Renal cortex interstitium (tissue), 11 donors: ENCODE data around the gene LHX1. TPM values are rescaled to one million over a fixed set of nuclear protein-coding genes. Genes with fewer than 3 reads are reported as not detected.

Source experiments
- DNase-seq, 11 donors: peaks; one replicate each; pipeline ENCODE4 v3.0.0-alpha.2; 2013; ENCODE audit warnings: low read depth in 9 of 11, low spot score in 4 of 11; ENCODE audit errors: extremely low read depth in 1 of 11
- polyA plus RNA-seq, 3 donors: library from polyadenylated mRNA; unstranded; fragments of 120-200 nt; gene quantifications; one replicate each; pipeline ENCODE4 v1.2.1, GENCODE V29; 2013; ENCODE audit not compliant: insufficient read length in 3 of 3

The LHX1 gene
- polyA plus RNA-seq, 3 donors, result 79.9 to 116 (median 105) TPM

- DNase-seq, result no peak
These were observed 3.1 kb upstream of the LHX1 start for GRCh38 chr17:36934144-36934691.

GRCh38 chr17:36934692-36935630 is 2.3 kb upstream of the LHX1 start:
- DNase-seq, result no peak

DNA sequence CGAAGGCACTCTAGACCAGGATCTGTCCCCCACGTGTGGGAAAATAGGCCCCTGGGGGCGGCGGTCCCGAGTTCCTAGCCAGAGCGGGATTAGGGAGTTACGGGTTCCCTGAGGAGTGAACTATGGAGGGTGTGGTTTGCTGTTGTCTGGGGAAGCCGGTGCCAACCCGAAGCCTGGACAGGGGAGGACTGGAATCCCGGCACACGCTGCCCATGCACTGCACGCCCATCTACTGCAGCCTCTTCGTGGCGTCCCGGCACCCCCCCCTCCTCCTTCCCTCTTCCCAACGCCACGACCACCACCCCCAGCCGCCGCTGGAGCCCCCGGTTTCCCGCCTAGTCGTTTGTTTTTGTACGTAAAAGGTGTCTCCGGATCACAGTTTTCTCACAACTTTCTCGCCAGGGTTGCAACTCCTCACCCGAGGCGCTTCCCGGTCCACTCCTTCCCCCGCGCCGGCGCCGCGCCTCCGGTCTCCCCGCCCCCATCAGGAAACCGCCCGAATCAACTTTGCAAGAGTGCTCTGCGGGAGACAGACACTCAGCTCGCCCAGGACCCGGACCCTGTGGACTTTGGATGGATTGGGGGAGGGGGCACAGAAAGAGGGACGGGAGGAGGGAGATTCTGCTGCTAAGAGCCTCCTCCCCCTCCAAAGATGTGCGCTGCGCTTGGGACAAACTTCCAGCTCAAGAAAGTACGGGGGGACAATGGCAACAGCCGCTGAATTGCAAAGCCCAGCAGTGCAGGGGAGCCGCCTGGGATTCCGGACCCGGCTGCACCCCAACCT is 1.4 kb upstream of the LHX1 start:
- no peak for DNase-seq

DNA sequence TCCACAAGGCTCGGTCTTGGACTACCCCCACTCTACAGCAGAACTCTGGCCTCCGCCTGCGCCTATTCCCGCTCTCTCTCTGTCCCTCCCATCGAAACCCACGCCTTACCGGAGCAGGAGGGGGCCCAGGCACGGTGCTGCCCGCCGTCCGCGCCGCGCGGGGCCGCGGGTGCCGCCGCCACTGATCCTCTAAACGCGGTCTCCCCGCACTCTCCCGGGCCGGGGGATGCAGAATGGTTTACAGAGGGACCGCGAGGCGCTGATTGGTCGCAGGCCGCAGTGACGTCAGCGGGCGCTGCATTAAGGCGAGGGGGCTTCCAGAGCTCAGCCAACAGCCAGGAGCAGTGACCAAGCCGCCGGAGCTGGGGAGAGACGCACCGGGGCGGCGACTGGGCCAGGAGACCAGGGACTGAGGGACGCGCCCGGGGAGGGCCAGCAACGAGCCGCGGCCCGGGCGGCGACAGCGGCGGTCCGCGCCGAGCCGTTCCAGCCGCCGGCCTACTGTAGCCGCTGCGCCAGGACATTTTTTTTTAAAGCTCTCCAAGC is 747 bp upstream of the LHX1 start:
- DNase-seq, result peak in 3 of 11 donors; percentile 68 to 84 (median 80)

DNA sequence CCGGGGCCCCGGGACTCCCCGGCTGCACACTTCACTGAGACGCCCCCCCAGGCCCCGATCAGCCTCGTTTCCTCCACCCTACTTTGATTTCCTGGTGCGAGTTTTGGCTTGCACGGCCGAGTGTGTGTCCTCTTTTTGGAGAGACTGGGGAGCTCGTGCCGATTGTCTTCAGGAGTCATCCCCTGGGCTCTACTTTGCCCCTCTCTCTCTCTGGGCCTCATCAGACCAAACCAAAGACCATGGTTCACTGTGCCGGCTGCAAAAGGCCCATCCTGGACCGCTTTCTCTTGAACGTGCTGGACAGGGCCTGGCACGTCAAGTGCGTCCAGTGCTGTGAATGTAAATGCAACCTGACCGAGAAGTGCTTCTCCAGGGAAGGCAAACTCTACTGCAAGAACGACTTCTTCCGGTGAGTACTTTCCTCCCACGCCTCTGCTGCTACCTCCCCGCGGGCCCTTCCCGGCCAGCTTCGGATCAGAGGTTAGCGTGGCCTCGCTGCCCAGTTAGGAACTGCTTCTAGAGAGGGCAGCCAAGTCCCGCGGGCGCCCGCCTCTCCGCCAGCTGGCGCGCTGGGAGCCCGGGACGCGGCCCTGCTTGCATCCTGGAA is 787 bp downstream of the LHX1 start:
- no peak for DNase-seq

GRCh38 chr17:36938566-36939051 is 1.3 kb downstream of the LHX1 start:
- no peak for DNase-seq

DNA sequence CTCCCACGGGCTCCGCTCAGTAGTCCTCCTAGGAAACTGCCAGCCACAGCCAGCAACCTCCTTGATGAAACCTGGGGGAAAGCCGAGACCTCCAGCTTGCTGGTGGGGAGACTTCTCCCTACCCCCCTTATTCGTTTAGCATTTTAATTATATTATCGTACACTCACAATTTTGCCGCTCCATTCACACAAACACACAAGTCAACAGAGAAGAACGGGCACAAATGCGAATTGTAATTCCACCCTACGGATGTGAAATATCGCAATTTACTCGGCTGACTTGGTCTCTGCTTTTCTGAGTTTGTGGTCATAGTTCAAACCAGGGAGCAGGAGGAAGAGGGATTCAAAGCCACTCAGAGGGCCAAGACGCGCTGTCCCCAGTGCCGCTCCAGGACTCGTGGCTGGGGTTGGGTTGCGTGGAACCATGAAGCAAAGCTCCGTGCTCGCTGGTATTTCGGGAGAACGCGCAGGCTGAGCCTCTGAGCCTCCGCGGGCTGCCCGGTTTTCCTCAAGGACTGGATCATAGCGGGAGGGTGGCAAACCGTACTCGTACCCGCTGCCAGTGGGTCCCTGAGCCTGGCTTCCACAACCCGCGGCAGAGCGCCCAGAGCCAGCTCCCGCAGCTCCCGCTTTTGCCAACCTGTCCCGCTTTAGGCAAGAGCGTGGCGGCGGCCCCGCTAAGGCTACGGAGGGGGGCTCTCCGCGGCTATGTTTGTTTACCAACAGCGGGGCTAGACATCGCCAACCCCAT is 2.0 kb downstream of the LHX1 start:
- no peak for DNase-seq

GRCh38 chr17:36939802-36940312 is 2.6 kb downstream of the LHX1 start:
- DNase-seq, result no peak

GRCh38 chr17:36940313-36941264 is 3.3 kb downstream of the LHX1 start:
- no peak for DNase-seq

GRCh38 chr17:36941265-36942010 is 4.2 kb downstream of the LHX1 start:
- no peak for DNase-seq

DNA sequence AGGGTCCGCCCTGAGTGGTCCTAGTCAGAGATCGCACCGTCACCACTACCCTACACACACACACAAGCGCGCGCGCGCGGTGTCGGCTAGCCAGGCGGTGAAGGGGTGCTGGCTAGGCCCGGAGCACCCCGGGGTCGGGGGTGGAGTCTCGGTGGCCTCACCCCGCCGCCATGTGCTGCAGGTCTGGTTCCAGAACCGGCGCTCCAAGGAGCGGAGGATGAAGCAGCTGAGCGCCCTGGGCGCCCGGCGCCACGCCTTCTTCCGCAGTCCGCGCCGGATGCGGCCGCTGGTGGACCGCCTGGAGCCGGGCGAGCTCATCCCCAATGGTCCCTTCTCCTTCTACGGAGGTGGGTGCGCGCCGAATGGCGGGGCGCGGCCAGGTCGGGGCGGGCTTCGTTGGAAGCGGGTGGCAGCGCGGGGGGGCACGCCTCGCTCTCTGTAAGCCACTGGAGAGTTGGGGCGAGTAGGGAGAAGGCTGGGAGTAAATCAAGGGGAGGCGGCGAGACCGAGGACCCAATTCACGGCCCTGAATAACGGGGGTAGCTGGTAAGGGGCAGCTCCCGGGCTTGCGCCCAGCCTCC is 4.8 kb downstream of the LHX1 start:
- no peak for DNase-seq

- no peak for DNase-seq
These were observed 5.4 kb downstream of the LHX1 start for GRCh38 chr17:36942631-36943125.

- DNase-seq, result no peak
These were observed 6.2 kb downstream of the LHX1 start for GRCh38 chr17:36943250-36944191.

- no peak for DNase-seq
These were observed 7.3 kb downstream of the LHX1 start for GRCh38 chr17:36944553-36944952.

GRCh38 chr17:36945140-36945539 is 7.9 kb downstream of the LHX1 start:
- no peak for DNase-seq
